Measurements from ENCODE around the gene TICAM1.

Gene TICAM1

DNA sequence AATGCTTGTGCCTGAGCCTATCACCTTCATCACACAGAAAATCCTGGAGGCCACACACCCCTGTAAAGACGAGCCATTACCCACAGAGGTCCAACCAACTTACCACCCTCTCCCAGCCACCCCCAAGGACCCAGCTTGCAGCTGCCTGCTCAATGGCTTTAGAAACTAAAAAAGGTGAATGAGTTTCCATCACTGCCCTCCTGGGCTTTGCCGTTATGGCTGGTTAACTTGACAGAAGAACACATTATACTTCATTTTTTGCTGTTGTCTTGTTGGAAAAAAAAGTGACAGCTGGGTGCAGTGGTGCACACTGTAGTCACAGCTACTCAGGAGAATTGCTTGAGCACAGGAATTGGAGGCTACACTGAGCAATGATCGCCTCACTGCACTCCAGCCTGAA lies 57.4 kb downstream of the TICAM1 start:
- DNase-seq (ENCODE audit: insufficient read length, low spot score) (no peak), FAIRE-seq (no peak)

GRCh38 chr19:4773047-4773640 lies 58.4 kb downstream of the TICAM1 start:
- no peak for FAIRE-seq
- no peak for DNase-seq (ENCODE audit: insufficient read length, low spot score)

GRCh38 chr19:4772566-4772965 lies 58.9 kb downstream of the TICAM1 start:
- DNase-seq (ENCODE audit: insufficient read length, low spot score), result no peak

DNA sequence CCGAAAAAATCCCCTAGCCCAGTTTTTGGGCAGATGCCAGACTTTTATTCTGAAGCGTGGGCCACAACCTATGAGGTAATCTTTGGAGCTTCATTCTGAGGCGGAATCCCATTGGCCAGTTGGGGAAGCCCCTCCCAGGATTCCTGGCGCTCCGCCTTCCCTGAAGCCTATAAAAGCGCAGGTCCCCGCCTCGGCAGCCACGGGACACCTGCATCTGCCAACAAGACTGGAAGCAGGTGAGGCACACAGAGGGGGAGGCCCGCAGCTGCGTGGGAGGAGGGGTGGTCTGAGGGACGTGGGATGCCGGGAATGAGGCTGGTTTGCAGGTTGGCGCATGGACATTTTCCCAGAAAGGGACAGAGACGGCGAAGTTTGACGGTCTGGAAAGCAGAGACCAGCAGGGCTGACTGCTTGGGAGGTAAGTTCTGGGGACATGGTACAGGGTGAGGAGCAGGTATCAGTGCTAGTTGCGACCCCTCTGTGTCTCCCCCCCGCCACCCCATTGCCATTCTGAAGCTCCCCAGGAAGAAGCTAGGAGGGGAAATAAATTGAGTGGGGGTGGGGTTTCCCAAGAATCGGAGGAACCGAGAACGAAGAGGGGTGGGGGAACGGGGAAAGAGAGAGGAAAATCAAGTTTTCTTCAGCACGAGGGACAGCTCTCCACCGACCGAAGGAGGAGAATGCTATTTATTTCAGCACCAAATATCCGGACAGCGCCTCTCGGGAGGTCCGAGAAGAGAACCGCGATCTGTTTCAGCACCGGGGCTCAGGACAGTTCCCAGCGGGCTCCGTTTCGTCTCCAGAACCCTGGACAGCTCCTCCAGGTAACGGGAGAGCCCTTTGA lies 62.4 kb downstream of the TICAM1 start:
- DNase-seq (ENCODE audit: insufficient read length, low spot score) (peak; percentile 69), FAIRE-seq (no peak)

More at GRCh38 chr19:4772566-4772965, 58.9 kb downstream of the TICAM1 start:
- FAIRE-seq, result no peak
